Hypothalamus (tissue), 51 donors: ENCODE measurements around the gene RUNX2.
A peak's percentile ranks its signal among the peaks of the same experiment; 100 is the strongest.

Experiments
- DNase-seq, 51 donors: peaks; one replicate each; lab custom pipeline; 2025; lab: John Stamatoyannopoulos, UW

The RUNX2 gene

DNA sequence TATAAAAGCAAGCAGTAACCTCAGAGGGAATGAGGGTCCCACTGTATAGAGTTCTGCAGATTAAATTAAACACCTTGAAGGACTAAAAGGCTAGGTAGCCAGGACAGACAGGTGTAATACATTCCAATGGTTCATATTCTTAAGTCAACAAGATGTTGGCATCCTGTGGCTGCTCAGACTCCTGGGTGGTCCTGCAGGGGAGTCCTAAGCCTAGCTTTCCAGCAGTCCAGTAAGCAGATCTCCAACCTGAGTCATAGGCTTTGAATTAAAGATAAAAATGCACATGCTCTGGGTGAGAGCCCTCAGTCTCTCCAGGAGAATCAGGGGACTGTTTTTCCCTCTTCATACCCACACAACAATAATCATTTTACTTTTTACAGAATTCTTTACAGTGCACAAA lies 356.9 kb downstream of the RUNX2 start:
- no peak for DNase-seq

GRCh38 chr6:45686841-45687569 lies 358.9 kb downstream of the RUNX2 start:
- no peak for DNase-seq

GRCh38 chr6:45687570-45687969 lies 359.4 kb downstream of the RUNX2 start:
- DNase-seq, result no peak

DNA sequence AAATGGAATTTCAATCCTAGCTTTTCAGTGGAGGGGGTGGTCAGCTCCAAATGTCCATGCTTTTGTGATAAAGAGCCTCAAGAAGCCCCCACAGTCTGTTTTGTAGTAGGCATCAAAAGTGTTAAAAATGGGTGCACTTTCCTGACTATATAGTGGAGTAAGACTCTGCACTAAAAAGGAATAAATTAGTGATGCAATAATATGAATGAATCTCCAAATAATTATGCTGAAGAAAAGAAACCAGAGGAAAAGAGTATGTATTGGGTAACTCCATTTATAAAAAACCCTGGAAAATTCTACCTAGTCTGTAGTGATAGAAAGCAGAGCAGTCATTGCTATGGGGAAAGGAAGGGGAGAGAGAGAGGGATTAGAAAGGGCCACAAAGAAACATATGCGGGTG lies 360.1 kb downstream of the RUNX2 start:
- no peak for DNase-seq

DNA sequence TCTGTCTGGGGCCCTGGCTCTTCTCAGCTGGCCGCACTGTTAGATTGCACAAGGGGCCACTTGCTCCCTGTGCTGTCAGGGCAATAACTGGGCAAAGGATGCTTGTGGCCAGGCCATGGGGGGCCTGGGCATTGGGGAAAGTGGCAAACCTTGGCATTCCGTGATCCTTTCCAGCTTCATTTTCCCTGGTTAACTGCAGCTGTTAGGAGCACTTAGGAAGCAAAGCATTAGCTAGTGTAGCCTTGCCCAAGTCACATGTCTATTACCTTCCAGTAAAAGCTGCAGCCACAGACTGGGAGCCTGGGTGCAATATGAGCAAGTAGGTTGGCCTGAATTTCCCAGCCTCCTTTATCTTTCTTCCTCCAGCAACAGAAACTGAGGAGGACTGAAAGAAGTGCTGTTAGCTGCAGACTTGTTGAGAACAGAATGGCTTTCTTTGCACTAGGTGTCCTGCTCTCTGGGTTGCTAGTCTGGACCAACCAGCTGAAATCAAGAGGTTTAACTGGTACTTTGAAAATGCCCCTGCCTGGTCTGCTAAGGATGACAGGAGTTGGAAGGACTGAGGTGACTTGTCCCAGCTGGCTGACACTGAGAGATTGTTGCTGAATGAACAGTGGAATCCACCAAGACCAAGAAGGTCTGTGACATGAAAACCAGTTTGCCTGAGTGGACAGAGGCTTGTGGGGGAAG lies 361.9 kb downstream of the RUNX2 start:
- no peak for DNase-seq

DNA sequence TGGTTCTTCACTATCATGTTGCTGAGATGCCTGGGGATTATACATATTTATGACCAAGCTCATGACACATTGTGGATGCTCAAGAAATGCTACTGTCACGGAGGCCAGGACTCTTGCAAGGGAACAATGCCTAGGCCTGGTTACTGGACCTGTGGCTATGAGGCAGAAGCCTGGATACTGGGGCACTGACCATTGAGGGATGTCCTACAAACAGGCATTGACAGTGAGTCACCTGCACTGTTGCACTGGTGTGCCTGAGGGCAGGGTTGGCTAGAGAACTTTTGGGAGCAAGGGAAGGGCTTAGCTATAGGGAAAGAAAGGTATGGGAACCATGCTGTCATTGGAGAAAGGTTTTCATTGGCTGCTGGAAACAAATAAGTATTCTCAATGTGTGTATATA lies 362.7 kb downstream of the RUNX2 start:
- no peak for DNase-seq

DNA sequence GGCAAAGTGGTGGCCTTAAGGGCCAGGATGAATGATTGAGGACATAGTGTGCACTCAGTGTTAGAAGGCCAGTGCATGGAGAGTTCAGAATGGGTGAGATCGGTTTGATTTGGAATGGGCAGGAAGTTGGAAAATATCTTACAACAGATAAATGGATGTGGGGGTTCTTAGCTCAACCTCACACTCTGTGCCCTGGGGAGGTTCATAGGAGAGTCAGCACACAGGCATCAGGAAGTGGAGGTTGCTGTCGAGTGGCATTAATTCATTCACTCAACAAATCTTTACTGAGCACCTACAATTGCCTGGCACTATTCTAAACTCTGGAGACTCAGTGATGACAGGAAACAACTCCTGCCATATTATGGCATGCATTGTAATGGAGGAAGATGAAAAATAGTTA lies 363.3 kb downstream of the RUNX2 start:
- no peak for DNase-seq

DNA sequence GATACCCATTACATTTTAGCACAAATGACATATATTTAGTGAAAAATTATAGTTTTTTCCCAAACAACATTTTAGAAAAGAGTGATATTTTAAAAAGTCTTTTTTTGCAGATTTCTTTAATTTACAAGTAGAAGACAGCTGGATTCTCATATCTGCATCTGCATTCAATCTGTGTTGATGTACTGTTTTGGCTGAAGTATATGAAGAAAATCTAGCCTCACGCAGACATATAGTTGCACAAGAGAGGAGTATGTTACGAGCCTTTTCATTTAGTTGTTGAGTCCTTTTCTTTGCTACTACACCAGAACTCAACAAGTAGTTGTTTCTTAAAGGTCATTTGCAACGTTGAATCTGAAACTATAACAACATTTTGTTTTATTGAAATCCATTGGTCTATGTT lies 363.9 kb downstream of the RUNX2 start:
- no peak for DNase-seq

- no peak for DNase-seq
These were observed 368.6 kb downstream of the RUNX2 start for GRCh38 chr6:45696738-45697137.

- DNase-seq, result no peak
These were observed 369.5 kb downstream of the RUNX2 start for GRCh38 chr6:45697605-45698004.

DNA sequence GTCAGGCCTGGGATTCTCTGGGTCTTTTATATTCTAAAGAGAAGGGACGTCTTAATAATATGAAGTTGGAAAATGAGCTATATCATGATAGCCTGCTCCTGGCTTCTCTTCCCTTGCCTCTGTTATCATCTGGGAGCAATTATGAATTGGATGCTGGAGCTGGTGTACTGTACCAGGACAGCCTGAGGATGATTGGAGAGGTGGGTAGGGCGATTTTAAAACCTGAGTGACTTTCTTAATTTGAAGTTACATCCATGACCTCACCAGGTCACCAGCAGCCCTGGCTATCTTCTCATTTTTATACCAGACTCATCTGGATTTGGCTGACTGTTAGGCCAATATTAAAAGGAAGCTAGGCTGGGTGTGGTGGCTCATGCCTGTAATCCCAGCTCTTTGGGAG lies 369.9 kb downstream of the RUNX2 start:
- DNase-seq, result no peak

GRCh38 chr6:45699663-45700062 lies 371.5 kb downstream of the RUNX2 start:
- DNase-seq, result no peak

- no peak for DNase-seq
These were observed 375.0 kb downstream of the RUNX2 start for GRCh38 chr6:45702849-45703739.

DNA sequence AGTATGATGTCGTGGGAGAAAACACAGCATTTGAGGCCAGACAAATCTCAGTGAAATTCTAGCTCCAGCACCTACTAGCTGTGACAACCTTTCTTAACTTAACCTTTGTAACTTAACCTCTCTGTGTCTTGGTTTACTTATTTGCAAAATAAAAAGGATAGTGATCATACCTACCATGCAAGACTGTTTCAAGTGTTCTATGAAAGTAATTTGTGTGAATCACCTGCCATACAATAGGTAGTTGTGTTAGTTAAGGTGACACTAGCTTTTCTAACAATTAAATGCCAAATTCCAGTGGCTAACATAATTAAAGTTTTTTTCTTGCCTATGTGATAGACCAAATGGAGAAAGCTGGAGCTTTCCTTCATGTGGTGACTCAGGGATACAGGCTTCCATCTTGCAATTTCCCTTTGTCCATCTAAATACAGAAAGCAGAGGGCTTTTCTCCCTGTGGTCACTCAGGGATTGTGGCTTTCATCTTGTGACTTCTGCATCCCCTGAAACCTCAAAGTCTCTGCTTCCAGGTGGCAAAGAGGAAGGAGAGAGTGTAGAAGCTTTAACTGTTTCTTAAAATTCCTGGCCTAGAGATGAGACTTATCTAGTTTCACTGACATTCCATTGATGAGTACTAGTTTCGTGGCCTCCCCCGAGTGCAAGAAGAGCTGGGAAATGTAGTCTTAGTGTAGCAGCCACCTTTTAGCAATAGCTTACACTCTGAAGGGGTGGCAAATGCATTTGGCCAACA lies 376.1 kb downstream of the RUNX2 start:
- DNase-seq, result no peak

GRCh38 chr6:45705137-45705855 lies 377.2 kb downstream of the RUNX2 start:
- no peak for DNase-seq

DNA sequence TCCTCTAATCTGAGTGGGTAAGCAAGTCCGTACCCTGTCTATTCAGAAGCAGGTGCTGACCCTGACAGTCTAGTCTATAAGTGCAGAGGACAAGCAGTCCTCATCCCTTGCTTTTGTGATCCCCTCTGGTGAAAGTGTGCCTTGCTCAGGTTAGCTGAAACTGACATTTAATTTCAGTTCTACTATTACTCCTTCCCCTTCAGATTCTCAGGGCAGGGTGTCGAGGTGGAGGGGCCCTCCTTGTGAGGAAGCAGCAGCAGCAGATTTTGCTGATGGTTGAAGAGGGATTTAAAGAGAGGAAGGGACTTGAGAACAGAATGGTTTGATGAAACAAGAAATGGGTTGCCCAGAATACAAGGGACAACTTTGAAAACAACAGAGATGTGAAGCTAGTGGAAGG lies 378.2 kb downstream of the RUNX2 start:
- DNase-seq, result peak in 1 of 51 donors; percentile 3

DNA sequence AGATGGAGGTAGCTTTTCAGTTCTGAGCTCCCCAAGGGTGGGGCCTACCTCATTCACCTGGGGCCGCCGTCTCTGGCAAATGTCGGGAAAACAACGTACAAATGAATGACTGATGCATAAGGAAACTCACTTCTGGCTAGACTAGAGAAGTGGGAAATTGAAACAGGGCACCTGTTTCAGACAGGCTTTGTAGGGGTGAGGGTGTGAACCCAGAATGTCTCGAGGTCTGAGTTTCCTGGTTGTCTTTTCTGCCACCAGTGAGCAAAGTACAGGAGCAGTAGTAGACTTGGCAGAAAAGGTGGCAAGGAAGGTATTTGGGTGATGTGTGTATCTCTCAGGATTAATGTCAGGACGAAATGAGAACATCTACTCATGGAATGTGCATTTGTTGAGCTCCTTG lies 379.0 kb downstream of the RUNX2 start:
- DNase-seq, result no peak

DNA sequence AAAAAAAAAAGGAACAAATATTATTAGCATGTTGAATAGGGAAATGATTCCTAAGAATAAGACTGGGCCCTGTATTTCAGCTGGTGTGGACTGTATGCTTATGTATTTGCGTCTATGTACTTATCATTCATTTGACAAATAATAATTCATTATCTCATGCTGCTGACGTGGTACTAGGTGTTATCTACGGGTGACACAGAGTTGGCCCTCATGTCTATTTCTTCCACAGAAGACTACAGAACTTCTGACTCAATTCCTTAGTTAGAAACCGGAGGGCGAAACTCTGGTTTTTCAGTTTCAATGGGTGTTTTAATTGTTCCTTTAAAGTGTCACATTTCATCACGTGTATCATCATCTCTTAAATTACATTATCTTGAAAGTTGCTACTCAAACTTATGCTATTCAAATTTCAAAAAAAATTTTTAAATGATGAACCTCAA lies 381.7 kb downstream of the RUNX2 start:
- DNase-seq, result no peak

DNA sequence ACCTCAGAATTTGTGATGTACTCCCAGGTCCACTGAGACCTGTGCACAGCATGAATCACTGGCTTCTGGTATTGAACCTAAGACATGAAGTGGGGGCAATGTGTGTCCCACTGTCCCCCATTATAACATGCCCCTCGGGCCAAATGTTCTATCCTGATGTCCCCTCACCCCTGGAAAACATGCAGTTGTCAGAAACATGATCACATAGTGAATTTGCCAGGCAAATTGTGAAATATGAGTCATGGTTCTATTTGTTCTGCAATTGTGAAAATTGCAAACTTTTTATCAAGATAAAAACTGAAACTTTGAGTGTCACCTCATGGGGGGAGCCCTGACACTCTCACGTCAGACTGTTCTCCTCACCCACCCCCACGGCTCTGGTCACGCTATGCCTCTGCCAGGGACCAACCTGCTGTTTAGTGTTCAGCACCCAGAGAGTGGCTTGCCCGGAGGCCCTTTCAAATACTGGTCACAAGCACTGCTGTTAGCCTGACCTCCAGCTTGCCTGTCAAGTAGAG lies 382.2 kb downstream of the RUNX2 start:
- DNase-seq, result no peak

GRCh38 chr6:45712076-45712475 lies 383.9 kb downstream of the RUNX2 start:
- DNase-seq, result no peak
